HCT116 (cell line): ENCODE results near the gene GNAS-AS1. TPM values are rescaled to one million over a fixed set of nuclear protein-coding genes. Genes with fewer than 3 reads are reported as not detected.

Experiments
- ATAC-seq: fragments of 200-7000 bp; cut with Tn5 transposase; 2 replicates; pipeline ENCODE4 v1.9.1; 2020; ENCODE audit warnings: mild to moderate bottlenecking, moderate library complexity
- BruUV-seq: library from RNA; stranded (reverse); fragments of 400-500 nt; replicated peaks from 2 replicates; lab custom pipeline; 2021; lab: Mats Ljungman, UMichigan
- CTCF ChIA-PET: fragments of 300-600 bp; sonication (Branson Sonifier 250); formaldehyde crosslinking; loops from one replicate; lab custom pipeline; 2021; ENCODE audit warnings: antibody characterized with exemption; lab: Charles Lee
- POLR2A ChIA-PET: fragments of 300-600, 350-600 bp; sonication (Branson Sonifier 250); formaldehyde crosslinking; loops from one replicate; lab custom pipeline; 2021; ENCODE audit warnings: antibody characterized with exemption; lab: Charles Lee
- RAD21 ChIA-PET, 2 experiments: fragments of 300-600 bp; sonication (Branson Sonifier 250); formaldehyde crosslinking; loops; one replicate each; lab custom pipeline; 2023; ENCODE audit warnings: low total read pairs in 2 of 2; ENCODE audit not compliant: uncharacterized antibody in 2 of 2, unreplicated experiment in 2 of 2, low non-redundant PET in 1 of 2; lab: Charles Lee
- DNase-seq: peaks from one replicate; pipeline ENCODE4 v3.0.0-alpha.2; 2010; ENCODE audit warnings: low read depth, low spot score
- H2AFZ ChIP-seq: fragments of 200-600 bp; shearing (Covaris generic), sonication (generic); 2 replicates; pipeline ENCODE4 v1.6.1; 2017; ENCODE audit warnings: low read depth, mixed run types, mixed read lengths, antibody characterized with exemption, low read length; ENCODE audit not compliant: poor library complexity, severe bottlenecking
- H3K27ac ChIP-seq: 2 replicates; pipeline ENCODE4 v1.5.1; 2012; ENCODE audit warnings: low read depth, low read length
- H3K27me3 ChIP-seq: fragments of 200-600 bp; sonication (generic); 2 replicates; pipeline ENCODE4 v1.6.1; 2016; ENCODE audit warnings: mixed run types, low read length, mixed read lengths; ENCODE audit not compliant: insufficient read depth
- H3K36me3 ChIP-seq, 2 experiments: fragments of 200-500 bp in 1 of 2; fragments of 200-600 bp in 1 of 2; sonication (Bioruptor generic) in 1 of 2; sonication (generic) in 1 of 2; 2 replicates each; pipeline versions ENCODE4 v1.5.1 to v1.6.1; 2014 to 2016; ENCODE audit warnings: low read length in 2 of 2, inconsistent platforms in 1 of 2, mixed read lengths in 1 of 2, mixed run types in 1 of 2; ENCODE audit not compliant: insufficient read depth in 2 of 2, control insufficient read depth in 1 of 2
- H3K4me1 ChIP-seq, 2 experiments: fragments of 200-600 bp in 1 of 2; sonication (generic) in 1 of 2; 2 replicates each; pipeline versions ENCODE4 v1.5.1 to v1.6.1; 2012 to 2017; ENCODE audit warnings: low read length in 2 of 2, inconsistent platforms in 1 of 2, mild to moderate bottlenecking in 1 of 2, mixed read lengths in 1 of 2, mixed run types in 1 of 2, moderate library complexity in 1 of 2; ENCODE audit not compliant: insufficient read depth in 2 of 2, control insufficient read depth in 1 of 2
- H3K4me2 ChIP-seq: fragments of 200-600 bp; sonication (generic); 2 replicates; pipeline ENCODE4 v1.6.1; 2017; ENCODE audit warnings: mixed run types, low read length, mixed read lengths
- H3K4me3 ChIP-seq, 2 experiments: fragments of 200-600 bp in 1 of 2; sonication (generic) in 1 of 2; replicated peaks in 1 of 2; 2 replicates each; pipeline ENCODE4 v1.5.1; 2011 to 2016; ENCODE audit warnings: low read length in 2 of 2, control low read depth in 1 of 2, low read depth in 1 of 2, mild to moderate bottlenecking in 1 of 2, mixed read lengths in 1 of 2, mixed run types in 1 of 2
- H3K79me2 ChIP-seq: fragments of 200-600 bp; sonication (generic); 2 replicates; pipeline ENCODE4 v1.6.1; 2017; ENCODE audit warnings: mild to moderate bottlenecking, mixed run types, low read length, moderate library complexity, mixed read lengths; ENCODE audit not compliant: insufficient read depth
- H3K9ac ChIP-seq: fragments of 200-600 bp; sonication (generic); 2 replicates; pipeline ENCODE4 v1.6.1; 2016; ENCODE audit warnings: low read length, mixed read lengths
- H3K9me2 ChIP-seq: fragments of 200-600 bp; sonication (generic), shearing (Covaris generic); 2 replicates; pipeline ENCODE4 v1.6.1; 2017; ENCODE audit warnings: mixed run types, mild to moderate bottlenecking, moderate library complexity; ENCODE audit not compliant: insufficient read depth
- H3K9me3 ChIP-seq, 2 experiments: fragments of 200-500 bp in 1 of 2; fragments of 200-600 bp in 1 of 2; sonication (Bioruptor generic) in 1 of 2; sonication (generic) in 1 of 2; 2 replicates each; pipeline ENCODE4 v1.6.1; 2014 to 2017; ENCODE audit warnings: low read length in 2 of 2, mixed read lengths in 2 of 2, inconsistent platforms in 1 of 2, low read depth in 1 of 2, mild to moderate bottlenecking in 1 of 2, mixed run types in 1 of 2, moderate library complexity in 1 of 2; ENCODE audit not compliant: control insufficient read depth in 1 of 2, insufficient read depth in 1 of 2
- H4K20me1 ChIP-seq: fragments of 200-600 bp; sonication (generic), shearing (Covaris generic); 2 replicates; pipeline ENCODE4 v1.6.1; 2017; ENCODE audit warnings: mixed run types, mild to moderate bottlenecking, moderate library complexity; ENCODE audit not compliant: insufficient read depth
- CBX3 ChIP-seq: IDR thresholded peaks from 2 replicates; pipeline ENCODE4 v1.6.1; 2012; ENCODE audit warnings: low read depth
- CEBPB ChIP-seq: IDR thresholded peaks from 2 replicates; pipeline ENCODE4 v1.6.1; 2012; ENCODE audit warnings: low read depth
- CTCF ChIP-seq, 3 experiments: fragments of 200-600 bp in 1 of 3; sonication (generic) in 1 of 3; IDR thresholded peaks in 2 of 3; conservative IDR thresholded peaks in 1 of 3; 2 replicates each; pipeline ENCODE4 v1.5.1; 2012 to 2017; ENCODE audit warnings: low read depth in 2 of 3, low read length in 2 of 3, antibody characterized with exemption in 1 of 3, borderline replicate concordance in 1 of 3, control low read depth in 1 of 3, mild to moderate bottlenecking in 1 of 3, mixed read lengths in 1 of 3, mixed run types in 1 of 3, moderate library complexity in 1 of 3; ENCODE audit not compliant: insufficient read depth in 1 of 3
- EGR1 ChIP-seq: IDR thresholded peaks from 2 replicates; pipeline ENCODE4 v1.6.1; 2012; ENCODE audit warnings: low read depth
- ELF1 ChIP-seq: IDR thresholded peaks from 2 replicates; pipeline ENCODE4 v1.6.1; 2012; ENCODE audit warnings: low read depth, borderline replicate concordance
- EZH2 ChIP-seq: fragments of 200-600 bp; sonication (generic); IDR thresholded peaks from 2 replicates; pipeline ENCODE4 v1.6.1; 2017; ENCODE audit warnings: antibody characterized with exemption, mixed run types
- EZH2phosphoT487 ChIP-seq: fragments of 200-600 bp; IDR thresholded peaks from 2 replicates; pipeline ENCODE4 v1.6.1; 2018; ENCODE audit warnings: antibody characterized with exemption, borderline replicate concordance
- FOSL1 ChIP-seq: IDR thresholded peaks from 2 replicates; pipeline ENCODE4 v1.6.1; 2012; ENCODE audit warnings: low read depth
- JUND ChIP-seq: IDR thresholded peaks from 2 replicates; pipeline ENCODE4 v1.6.1; 2012
- MAX ChIP-seq: IDR thresholded peaks from 2 replicates; pipeline ENCODE4 v1.6.1; 2012
- POLR2A ChIP-seq: IDR thresholded peaks from 2 replicates; pipeline ENCODE4 v1.7.0; 2011; ENCODE audit warnings: borderline replicate concordance; ENCODE audit not compliant: insufficient read depth, insufficient read length; ENCODE audit errors: extremely low read depth
- POLR2AphosphoS5 ChIP-seq: IDR thresholded peaks from 2 replicates; pipeline ENCODE4 v1.6.1; 2011; ENCODE audit warnings: mild to moderate bottlenecking, low read depth, low read length, moderate library complexity
- SIN3A ChIP-seq: IDR thresholded peaks from 2 replicates; pipeline ENCODE4 v1.6.1; 2012; ENCODE audit warnings: low read depth
- SP1 ChIP-seq: IDR thresholded peaks from 2 replicates; pipeline ENCODE4 v1.6.1; 2012; ENCODE audit warnings: low read depth
- TCF7L2 ChIP-seq: IDR thresholded peaks from 2 replicates; pipeline ENCODE4 v1.7.0; 2011; ENCODE audit warnings: borderline replicate concordance, inconsistent platforms; ENCODE audit not compliant: insufficient read depth, insufficient read length; ENCODE audit errors: extremely low read depth
- YY1 ChIP-seq: IDR thresholded peaks from 2 replicates; pipeline ENCODE4 v1.6.1; 2011; ENCODE audit warnings: low read length, low read depth, moderate library complexity, mild to moderate bottlenecking; ENCODE audit not compliant: insufficient replicate concordance; ENCODE audit errors: extremely low read depth
- ZBTB33 ChIP-seq: IDR thresholded peaks from 2 replicates; pipeline ENCODE4 v1.6.1; 2011; ENCODE audit warnings: mild to moderate bottlenecking, low read length, moderate library complexity; ENCODE audit not compliant: insufficient replicate concordance; ENCODE audit errors: extremely low read depth
- ZFX ChIP-seq: fragments of 450-650 bp; IDR thresholded peaks from 2 replicates; pipeline ENCODE4 v1.6.1; 2017
- ZNF274 ChIP-seq: fragments of 200-500 bp; sonication (Bioruptor generic); IDR thresholded peaks from 2 replicates; pipeline ENCODE4 v1.6.1; 2014; ENCODE audit warnings: mild to moderate bottlenecking, low read depth, low read length, inconsistent platforms
- intact Hi-C: fragments of 100-400 bp; cut with micrococcal nuclease; formaldehyde crosslinking; loops from 2 replicates; pipeline ENCODE4 v1.10.0; 2022
- total RNA-seq: library from RNA; stranded (reverse); gene quantifications from one replicate; pipeline ENCODE4 v1.2.1, GENCODE V29; 2021; ENCODE audit not compliant: unreplicated experiment

GNAS-AS1 gene
- total RNA-seq, 1 experiment from 2014 or later = not detected

- TF ChIP-seq POLR2A = no peak
- no peak for TF ChIP-seq TCF7L2
- TF ChIP-seq EZH2phosphoT487 = no peak
- TF ChIP-seq EGR1 = no peak
- TF ChIP-seq CEBPB = no peak
Measured at GRCh38 chr20:58777657-58778056, 73.0 kb downstream of the GNAS-AS1 start (continued).

- Histone ChIP-seq H3K4me2 (no peak overlapping the region), H3K27ac (no peak overlapping the region), H4K20me1 (no peaks in the 10 kb centered on the region), H3K9me3 (no peaks in the 10 kb centered on the region), H3K4me3 (no peak overlapping the region), H3K9ac (no peak overlapping the region), H3K4me1 (no peaks in the 10 kb centered on the region), H3K27me3 (peaks cover 56% of the 10 kb centered on the region), H2AFZ (no peak overlapping the region), H3K36me3 (no peaks in the 10 kb centered on the region), H3K79me2 (no peaks in the 10 kb centered on the region), H3K9me2 (no peaks in the 10 kb centered on the region)
- ATAC-seq (no peak), DNase-seq (no peak)
- ChIA-PET POLR2A (no interaction called here), RAD21 (no interaction called here), CTCF (no interaction called here)
- intact Hi-C loops = no loop called here
- no TSS peak for BruUV-seq
- TF ChIP-seq ELF1 = no peak
- no peak for TF ChIP-seq EGR1
- no peak for TF ChIP-seq CBX3
- no peak for TF ChIP-seq EZH2
- TF ChIP-seq MAX = no peak
- no peak for TF ChIP-seq YY1
- TF ChIP-seq JUND = no peak
- TF ChIP-seq CTCF (IDR thresholded peaks at IDR 0.05 in 2 of 3, conservative IDR thresholded peaks at IDR 0.05 in 1 of 3; ENCODE audit: borderline replicate concordance in 1 of 3, insufficient read depth in 1 of 3, low read depth in 2 of 3, low read length in 2 of 3) = no peak
- TF ChIP-seq SIN3A = no peak
- TF ChIP-seq CEBPB = no peak
- no peak for TF ChIP-seq ZNF274
- TF ChIP-seq EZH2phosphoT487 = no peak
- no peak for TF ChIP-seq POLR2A
- no peak for TF ChIP-seq ZFX
- TF ChIP-seq POLR2AphosphoS5 = no peak
- no peak for TF ChIP-seq TCF7L2
- no peak for TF ChIP-seq SP1
- no peak for TF ChIP-seq FOSL1
- TF ChIP-seq ZBTB33 = no peak
Measured at GRCh38 chr20:58776109-58776508, 74.6 kb downstream of the GNAS-AS1 start.
